ENCODE measurements around the gene PRKG2. TPM values are rescaled to one million over a fixed set of nuclear protein-coding genes. Genes with fewer than 3 reads are reported as not detected.

PRKG2 gene
- total RNA-seq, 2 donors from 2014 or later = 0.99 to 2.9 TPM

DNA sequence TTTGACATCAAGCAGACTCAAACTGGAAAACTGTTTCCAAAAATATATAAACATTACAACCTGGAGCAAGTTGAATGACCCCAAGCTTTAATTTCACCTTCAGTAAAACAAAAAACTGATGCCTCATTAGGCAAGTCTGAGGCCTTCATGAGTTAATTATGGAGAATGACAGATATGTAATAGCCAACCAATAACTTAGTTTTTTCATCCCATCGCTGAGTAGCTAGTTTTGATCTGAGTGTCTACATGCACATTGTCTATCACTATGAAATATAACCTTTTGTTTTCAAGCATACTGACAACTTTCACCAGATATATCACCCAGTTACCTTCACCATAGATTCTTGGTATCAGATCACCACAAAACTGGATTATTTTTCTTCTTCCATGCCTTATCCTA, 16.4 kb downstream of the PRKG2 start:
- Histone ChIP-seq H3K27ac (no peak overlapping the region), H3K9me3 (no peaks in the 10 kb centered on the region), H3K36me3 (replicated peaks in 1 of 2; ENCODE audit: insufficient read depth in 1 of 2, low read depth in 2 of 2) (no peaks in the 10 kb centered on the region), H3K4me3 (no peak overlapping the region), H3K27me3 (no peaks in the 10 kb centered on the region), H3K4me1 (no peaks in the 10 kb centered on the region)
- 80% methylated on average over 1 of the region's 1 CpG for WGBS, 2 donors
- DNase-seq (no peak), ATAC-seq (no peak)
- intact Hi-C loops (cut with DNase I) = no loop called here
- TF ChIP-seq, protein P1, sequence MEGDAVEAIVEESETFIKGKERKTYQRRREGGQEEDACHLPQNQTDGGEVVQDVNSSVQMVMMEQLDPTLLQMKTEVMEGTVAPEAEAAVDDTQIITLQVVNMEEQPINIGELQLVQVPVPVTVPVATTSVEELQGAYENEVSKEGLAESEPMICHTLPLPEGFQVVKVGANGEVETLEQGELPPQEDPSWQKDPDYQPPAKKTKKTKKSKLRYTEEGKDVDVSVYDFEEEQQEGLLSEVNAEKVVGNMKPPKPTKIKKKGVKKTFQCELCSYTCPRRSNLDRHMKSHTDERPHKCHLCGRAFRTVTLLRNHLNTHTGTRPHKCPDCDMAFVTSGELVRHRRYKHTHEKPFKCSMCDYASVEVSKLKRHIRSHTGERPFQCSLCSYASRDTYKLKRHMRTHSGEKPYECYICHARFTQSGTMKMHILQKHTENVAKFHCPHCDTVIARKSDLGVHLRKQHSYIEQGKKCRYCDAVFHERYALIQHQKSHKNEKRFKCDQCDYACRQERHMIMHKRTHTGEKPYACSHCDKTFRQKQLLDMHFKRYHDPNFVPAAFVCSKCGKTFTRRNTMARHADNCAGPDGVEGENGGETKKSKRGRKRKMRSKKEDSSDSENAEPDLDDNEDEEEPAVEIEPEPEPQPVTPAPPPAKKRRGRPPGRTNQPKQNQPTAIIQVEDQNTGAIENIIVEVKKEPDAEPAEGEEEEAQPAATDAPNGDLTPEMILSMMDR (IDR thresholded peaks at IDR 0.05) = no peak
- TF ChIP-seq POLR2A (IDR thresholded peaks at IDR 0.05) = no peak

DNA sequence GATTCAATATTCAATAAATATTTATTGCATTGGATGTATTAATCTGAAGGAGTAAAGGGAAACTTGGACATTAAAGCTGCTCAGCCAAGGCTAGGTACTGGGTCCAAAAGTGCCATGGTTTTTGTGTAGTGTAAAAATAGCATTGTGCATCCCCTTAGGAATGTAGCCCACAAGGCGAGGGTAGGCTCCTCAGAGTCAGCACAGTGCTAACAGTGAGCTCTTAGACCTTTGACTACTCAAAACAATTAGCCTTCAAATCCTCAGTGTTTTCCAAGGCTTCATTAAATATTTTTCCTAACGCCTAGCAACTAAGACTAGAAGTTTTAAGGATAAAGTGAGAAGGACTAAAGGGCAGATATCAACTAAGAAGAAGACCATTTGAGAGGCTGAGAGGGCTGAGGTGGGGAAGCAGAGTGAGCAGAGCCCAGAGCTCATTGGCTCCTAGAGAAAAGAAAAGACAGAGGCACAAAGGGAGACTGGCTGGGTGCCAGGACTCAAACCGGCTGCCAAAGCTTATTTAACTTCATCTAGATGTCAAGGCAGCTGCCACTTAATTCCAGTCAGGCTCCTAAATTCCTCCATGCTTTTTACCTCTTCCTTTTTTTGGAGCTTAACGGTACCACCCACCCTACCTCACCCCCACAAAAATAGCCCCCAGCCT, 17.0 kb downstream of the PRKG2 start:
- no peak for ATAC-seq

DNA sequence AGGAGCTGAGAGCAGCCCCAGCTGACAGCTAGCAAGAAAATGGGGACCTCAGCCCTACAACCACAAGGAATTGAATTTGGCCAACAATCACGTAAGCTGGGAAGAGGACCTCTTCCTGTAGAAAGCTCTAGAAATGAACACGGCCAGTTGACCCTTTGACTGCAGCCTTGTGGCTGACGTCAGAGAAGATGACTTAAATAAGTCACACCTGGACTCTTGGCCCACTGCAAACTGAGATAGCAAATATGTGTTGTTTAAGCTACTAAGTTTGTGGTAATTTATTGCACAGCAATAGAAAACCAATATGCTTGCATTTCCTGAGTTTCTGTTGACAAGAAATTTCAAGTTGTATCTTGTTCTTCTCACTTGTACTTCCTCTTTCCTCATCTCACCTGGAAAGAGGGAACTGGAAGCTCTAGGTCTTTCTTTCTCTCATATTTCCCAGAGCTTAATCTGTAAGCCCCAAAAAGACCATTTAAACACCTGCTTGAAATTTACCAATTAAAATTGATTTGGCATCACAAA, 18.8 kb downstream of the PRKG2 start:
- H3K4me3 ChIP-seq = no peak overlapping the region
- no peak for DNase-seq
- WGBS, 2 donors = 55 to 65% methylated on average over 3 of the region's 3 CpGs
- no peak for TF ChIP-seq POLR2A (IDR thresholded peaks at IDR 0.05)
- TF ChIP-seq, protein P1 (IDR thresholded peaks at IDR 0.05) = no peak
- ATAC-seq = no peak
- H3K4me1 ChIP-seq = no peaks in the 10 kb centered on the region
- no peaks in the 10 kb centered on the region for H3K9me3 ChIP-seq
- no peak overlapping the region for H3K27ac ChIP-seq
- no peaks in the 10 kb centered on the region for H3K27me3 ChIP-seq
- H3K36me3 ChIP-seq (replicated peaks in 1 of 2; ENCODE audit: insufficient read depth in 1 of 2, low read depth in 2 of 2) = no peaks in the 10 kb centered on the region
- intact Hi-C loops (cut with DNase I) = no loop called here

More for the DNA sequence above, 17.0 kb downstream of the PRKG2 start:
- peak in 1 of 4 donors; percentile 26 for DNase-seq
- Histone ChIP-seq H3K4me3 (no peak overlapping the region), H3K36me3 (replicated peaks in 1 of 2; ENCODE audit: insufficient read depth in 1 of 2, low read depth in 2 of 2) (no peaks in the 10 kb centered on the region), H3K27me3 (no peaks in the 10 kb centered on the region), H3K4me1 (no peaks in the 10 kb centered on the region), H3K9me3 (no peaks in the 10 kb centered on the region), H3K27ac (no peak overlapping the region)
- WGBS, 2 donors = 40% methylated on average over 4 of the region's 4 CpGs
- intact Hi-C loops (cut with DNase I) = no loop called here
- TF ChIP-seq, protein P1 (IDR thresholded peaks at IDR 0.05) = no peak
- no peak for TF ChIP-seq POLR2A (IDR thresholded peaks at IDR 0.05)

DNA sequence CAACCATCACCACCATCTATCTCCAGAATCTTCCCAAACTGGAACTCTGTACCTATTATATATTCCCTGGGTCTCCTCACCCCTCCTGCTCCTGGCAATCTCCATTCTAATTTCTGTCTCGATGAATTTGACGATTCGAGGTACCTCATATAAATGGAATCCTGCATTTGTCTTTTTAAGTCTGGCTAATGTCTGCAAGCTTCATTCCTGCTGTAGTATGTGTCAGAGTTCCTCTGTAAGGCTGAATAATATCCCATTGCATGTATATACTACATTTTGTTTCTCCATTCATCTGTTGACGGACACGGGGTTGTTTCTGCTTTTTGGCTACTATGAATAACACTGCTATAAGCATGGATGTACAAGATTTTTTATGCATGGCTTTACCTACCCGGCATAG, 19.5 kb downstream of the PRKG2 start:
- 72 to 79% methylated on average over 6 of the region's 6 CpGs for WGBS, 2 donors
- no peaks in the 10 kb centered on the region for H3K4me1 ChIP-seq
- intact Hi-C loops (cut with DNase I) = no loop called here
- ATAC-seq = no peak
- no peak overlapping the region for H3K27ac ChIP-seq
- no peak for DNase-seq
- no peaks in the 10 kb centered on the region for H3K9me3 ChIP-seq
- no peak for TF ChIP-seq POLR2A (IDR thresholded peaks at IDR 0.05)
- TF ChIP-seq, protein P1 (IDR thresholded peaks at IDR 0.05) = no peak
- no peaks in the 10 kb centered on the region for H3K36me3 ChIP-seq (replicated peaks in 1 of 2; ENCODE audit: insufficient read depth in 1 of 2, low read depth in 2 of 2)
- no peak overlapping the region for H3K4me3 ChIP-seq
- no peaks in the 10 kb centered on the region for H3K27me3 ChIP-seq

DNA sequence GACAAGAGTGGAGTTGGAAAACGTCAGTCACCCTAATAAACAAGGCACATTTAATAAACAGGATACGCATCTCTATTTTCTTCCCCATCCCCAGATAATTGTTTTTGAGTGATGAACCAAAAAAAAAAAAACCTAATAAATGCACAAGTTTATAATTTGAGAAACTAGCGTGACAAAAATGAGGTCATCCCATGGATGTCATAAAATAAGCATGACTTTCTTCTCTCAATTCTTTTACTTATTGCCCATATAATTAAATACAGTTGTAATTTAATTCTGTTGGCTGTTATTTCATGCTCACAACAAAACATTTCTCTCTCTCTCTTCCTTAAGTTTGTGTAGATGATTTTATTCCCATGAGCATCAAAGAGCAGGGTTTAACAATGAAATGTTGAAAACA, 20.7 kb downstream of the PRKG2 start:
- no peak for DNase-seq
- Histone ChIP-seq H3K36me3 (replicated peaks in 1 of 2; ENCODE audit: insufficient read depth in 1 of 2, low read depth in 2 of 2) (no peaks in the 10 kb centered on the region), H3K4me3 (no peak overlapping the region), H3K27me3 (no peaks in the 10 kb centered on the region), H3K4me1 (no peaks in the 10 kb centered on the region), H3K27ac (no peak overlapping the region), H3K9me3 (no peaks in the 10 kb centered on the region)
- ATAC-seq = no peak
- intact Hi-C loops (cut with DNase I) = no loop called here
- TF ChIP-seq, protein P1 (IDR thresholded peaks at IDR 0.05) = no peak
- TF ChIP-seq POLR2A (IDR thresholded peaks at IDR 0.05) = no peak
- 64% methylated on average over 3 of the region's 3 CpGs for WGBS, 2 donors
